Thoracic aorta (tissue), 2 donors: Measurements from ENCODE around the gene CSNK1D. TPM values are rescaled to one million over a fixed set of nuclear protein-coding genes. Genes with fewer than 3 reads are reported as not detected.

Source experiments
- ATAC-seq: fragments of 150-250 bp; one replicate; pipeline ENCODE4 v1.8.0; 2017; ENCODE audit warnings: low read depth; ENCODE audit not compliant: insufficient number of reproducible peaks, low FRiP score
- DNase-seq: peaks from one replicate; pipeline ENCODE4 v3.0.0-alpha.2; 2020; ENCODE audit warnings: low spot score
- H3K27ac ChIP-seq, 2 donors: fragments of 200-600 bp; sonication (generic); 1 replicate in 1 of 2; 2 replicates in 1 of 2; pipeline ENCODE4 v1.5.1; 2016; ENCODE audit warnings: mild to moderate bottlenecking in 2 of 2, moderate library complexity in 2 of 2
- H3K27me3 ChIP-seq: fragments of 200-600 bp; sonication (generic); replicated peaks from 2 replicates; pipeline ENCODE4 v1.6.0; 2016; ENCODE audit warnings: mild to moderate bottlenecking; ENCODE audit not compliant: insufficient read depth
- H3K36me3 ChIP-seq: fragments of 200-600 bp; sonication (generic); one replicate; pipeline ENCODE4 v1.5.1; 2016
- H3K4me1 ChIP-seq, 2 donors: fragments of 200-600 bp; sonication (generic); 1 replicate in 1 of 2; 2 replicates in 1 of 2; pipeline versions ENCODE4 v1.5.1 to v1.6.0; 2016; ENCODE audit warnings: low read depth in 2 of 2, mild to moderate bottlenecking in 1 of 2; ENCODE audit not compliant: control insufficient read depth in 1 of 2
- H3K4me3 ChIP-seq: fragments of 200-600 bp; sonication (generic); 2 replicates; pipeline ENCODE4 v1.5.1; 2016; ENCODE audit warnings: mild to moderate bottlenecking
- H3K9me3 ChIP-seq: fragments of 200-600 bp; sonication (generic); 2 replicates; pipeline ENCODE4 v1.5.1; 2016
- total RNA-seq, 2 donors: library from RNA; depleted of rRNA; stranded (reverse); fragments of >200 nt; gene quantifications; one replicate each; pipeline versions ENCODE4 v1.1.0 to v1.2.3, GENCODE V29; 2016
- TF ChIP-seq, protein P1 (sequence below): fragments of 200-600 bp; sonication (generic); IDR thresholded peaks from one replicate; pipeline ENCODE4 v1.5.1; 2019; ENCODE audit warnings: antibody characterized with exemption

Gene CSNK1D
- total RNA-seq, 2 donors from 2014 or later: 69.5 to 71.9 TPM

GRCh38 chr17:82205720-82206508, 67.6 kb downstream of the CSNK1D start:
- Histone ChIP-seq H3K27ac (no peak overlapping the region), H3K27me3 (no peaks in the 10 kb centered on the region), H3K4me3 (peak overlapping the region; percentile 31), H3K4me1 (peaks cover 0 to 11% of the 10 kb centered on the region in 2 donors), H3K9me3 (no peaks in the 10 kb centered on the region), H3K36me3 (no peaks in the 10 kb centered on the region)
- TF ChIP-seq, protein P1, sequence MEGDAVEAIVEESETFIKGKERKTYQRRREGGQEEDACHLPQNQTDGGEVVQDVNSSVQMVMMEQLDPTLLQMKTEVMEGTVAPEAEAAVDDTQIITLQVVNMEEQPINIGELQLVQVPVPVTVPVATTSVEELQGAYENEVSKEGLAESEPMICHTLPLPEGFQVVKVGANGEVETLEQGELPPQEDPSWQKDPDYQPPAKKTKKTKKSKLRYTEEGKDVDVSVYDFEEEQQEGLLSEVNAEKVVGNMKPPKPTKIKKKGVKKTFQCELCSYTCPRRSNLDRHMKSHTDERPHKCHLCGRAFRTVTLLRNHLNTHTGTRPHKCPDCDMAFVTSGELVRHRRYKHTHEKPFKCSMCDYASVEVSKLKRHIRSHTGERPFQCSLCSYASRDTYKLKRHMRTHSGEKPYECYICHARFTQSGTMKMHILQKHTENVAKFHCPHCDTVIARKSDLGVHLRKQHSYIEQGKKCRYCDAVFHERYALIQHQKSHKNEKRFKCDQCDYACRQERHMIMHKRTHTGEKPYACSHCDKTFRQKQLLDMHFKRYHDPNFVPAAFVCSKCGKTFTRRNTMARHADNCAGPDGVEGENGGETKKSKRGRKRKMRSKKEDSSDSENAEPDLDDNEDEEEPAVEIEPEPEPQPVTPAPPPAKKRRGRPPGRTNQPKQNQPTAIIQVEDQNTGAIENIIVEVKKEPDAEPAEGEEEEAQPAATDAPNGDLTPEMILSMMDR: peak; percentile 93
- ATAC-seq (peak; percentile 54), DNase-seq (no peak)

- no peaks in the 10 kb centered on the region for H3K36me3 ChIP-seq
- ATAC-seq: no peak
- TF ChIP-seq, protein P1: no peak
These were observed 68.4 kb downstream of the CSNK1D start for GRCh38 chr17:82204831-82205719.

GRCh38 chr17:82203920-82204319, 69.6 kb downstream of the CSNK1D start:
- DNase-seq (no peak), ATAC-seq (no peak)
- Histone ChIP-seq H3K9me3 (no peaks in the 10 kb centered on the region), H3K27me3 (no peaks in the 10 kb centered on the region), H3K4me3 (no peak overlapping the region), H3K27ac (no peak overlapping the region), H3K4me1 (peaks cover 0 to 11% of the 10 kb centered on the region in 2 donors), H3K36me3 (no peaks in the 10 kb centered on the region)
- TF ChIP-seq, protein P1: no peak

More at GRCh38 chr17:82204831-82205719, 68.4 kb downstream of the CSNK1D start:
- Histone ChIP-seq H3K9me3 (no peaks in the 10 kb centered on the region), H3K4me1 (peaks cover 0 to 11% of the 10 kb centered on the region in 2 donors), H3K27me3 (no peaks in the 10 kb centered on the region), H3K27ac (no peak overlapping the region), H3K4me3 (no peak overlapping the region)
- no peak for DNase-seq

DNA sequence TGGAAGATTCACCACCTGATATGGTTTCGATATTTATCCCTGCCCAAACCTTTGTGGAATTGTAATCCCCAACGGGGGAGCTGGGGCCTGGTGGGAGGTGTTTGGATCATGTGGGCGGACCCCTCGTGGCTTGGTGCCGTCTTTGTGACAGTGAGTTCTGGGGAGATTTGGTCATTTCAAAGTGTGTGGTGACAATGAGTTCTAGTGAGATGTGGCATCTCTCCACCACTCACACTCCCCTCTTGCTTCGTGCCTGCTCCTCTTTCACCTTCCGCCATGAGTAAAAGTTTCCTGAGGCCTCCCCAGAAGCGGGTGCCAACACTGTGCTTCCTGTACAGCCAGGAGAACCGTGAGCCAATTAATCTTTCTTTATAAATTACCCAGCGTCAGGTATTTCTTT, 70.5 kb downstream of the CSNK1D start:
- Histone ChIP-seq H3K36me3 (no peaks in the 10 kb centered on the region), H3K27me3 (no peaks in the 10 kb centered on the region), H3K4me3 (no peak overlapping the region), H3K4me1 (peaks cover 0 to 11% of the 10 kb centered on the region in 2 donors), H3K9me3 (no peaks in the 10 kb centered on the region), H3K27ac (no peak overlapping the region)
- TF ChIP-seq, protein P1: no peak
- no peak for DNase-seq
- ATAC-seq: no peak

DNA sequence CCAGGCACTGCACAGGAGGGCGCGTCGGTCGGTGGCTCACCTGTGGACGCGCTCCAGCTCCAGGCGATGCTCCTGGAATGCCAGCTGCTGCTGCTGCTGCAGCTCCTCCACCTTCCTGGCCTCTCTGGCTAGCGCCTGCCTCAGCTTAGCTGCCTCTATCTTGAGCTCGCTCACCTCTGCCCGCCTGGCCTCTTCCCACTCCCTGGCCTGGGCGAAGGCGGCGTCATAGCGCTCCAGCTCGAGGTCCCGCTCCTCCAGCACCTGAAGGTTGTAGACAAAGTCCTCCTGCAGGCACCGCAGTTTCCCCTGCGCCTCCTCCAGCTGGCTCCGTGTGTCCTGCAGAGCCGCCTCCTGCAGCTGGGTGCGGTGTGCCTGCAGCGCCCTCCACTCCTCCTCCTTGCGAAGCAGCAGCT, 72.0 kb downstream of the CSNK1D start:
- ATAC-seq (no peak), DNase-seq (no peak)
- TF ChIP-seq, protein P1: no peak
- peaks cover 0 to 11% of the 10 kb centered on the region in 2 donors for H3K4me1 ChIP-seq
- no peak overlapping the region for H3K4me3 ChIP-seq
- H3K36me3 ChIP-seq: peaks cover 4% of the 10 kb centered on the region
- no peaks in the 10 kb centered on the region for H3K27me3 ChIP-seq
- no peaks in the 10 kb centered on the region for H3K9me3 ChIP-seq
- H3K27ac ChIP-seq: no peak overlapping the region
